Caco-2 (cell line): ENCODE results near the gene SHCBP1L. TPM values are rescaled to one million over a fixed set of nuclear protein-coding genes. Genes with fewer than 3 reads are reported as not detected.
A peak's percentile ranks its signal among the peaks of the same experiment; 100 is the strongest.

ENCODE experiments used
- BruUV-seq: library from RNA; stranded (reverse); fragments of 400-500 nt; replicated peaks from 2 replicates; lab custom pipeline; 2021; lab: Mats Ljungman, UMichigan
- CTCF ChIA-PET: fragments of 300-600 bp; sonication (Branson Sonifier 250); formaldehyde crosslinking; loops from one replicate; lab custom pipeline; 2022; ENCODE audit warnings: antibody characterized with exemption; lab: Charles Lee
- POLR2A ChIA-PET: fragments of 300-600 bp; sonication (Branson Sonifier 250); formaldehyde crosslinking; loops from one replicate; lab custom pipeline; 2022; ENCODE audit warnings: antibody characterized with exemption; lab: Charles Lee
- DNase-seq, 2 experiments: peaks; one replicate each; pipeline versions ENCODE4 v3.0.0 to v3.0.0-alpha.2; 2020 to 2022
- H3K27me3 ChIP-seq: replicated peaks from 2 replicates; pipeline ENCODE4 v1.6.0; 2011; ENCODE audit warnings: low read length; ENCODE audit not compliant: control insufficient read depth, insufficient read depth
- H3K36me3 ChIP-seq: 2 replicates; pipeline ENCODE4 v1.5.1; 2011; ENCODE audit warnings: low read length; ENCODE audit not compliant: control insufficient read depth, insufficient read depth
- H3K4me1 ChIP-seq: fragments of 250-450 bp; sonication (Bioruptor Pico); 2 replicates; pipeline ENCODE4 v1.5.1; 2020; ENCODE audit warnings: mild to moderate bottlenecking
- H3K4me3 ChIP-seq: 2 replicates; pipeline ENCODE4 v1.5.1; 2011; ENCODE audit warnings: low read depth, mild to moderate bottlenecking, control low read depth, low read length
- H3K9me3 ChIP-seq: fragments of 250-450 bp; sonication (Bioruptor Pico); 2 replicates; pipeline ENCODE4 v1.5.1; 2020; ENCODE audit warnings: mild to moderate bottlenecking, moderate library complexity
- H3K27ac Mint-ChIP-seq: one replicate; pipeline ENCODE4 v1.8.0; 2022; ENCODE audit warnings: mixed read lengths; ENCODE audit not compliant: unreplicated experiment
- H3K27me3 Mint-ChIP-seq: one replicate; pipeline ENCODE4 v1.8.0; 2022; ENCODE audit warnings: mixed read lengths; ENCODE audit not compliant: insufficient read depth, unreplicated experiment
- H3K36me3 Mint-ChIP-seq: one replicate; pipeline ENCODE4 v1.8.0; 2022; ENCODE audit warnings: mild to moderate bottlenecking, mixed read lengths; ENCODE audit not compliant: insufficient read depth, unreplicated experiment
- H3K4me1 Mint-ChIP-seq: one replicate; pipeline ENCODE4 v1.8.0; 2022; ENCODE audit warnings: low read depth, mixed read lengths; ENCODE audit not compliant: unreplicated experiment
- H3K4me3 Mint-ChIP-seq: one replicate; pipeline ENCODE4 v1.8.0; 2022; ENCODE audit warnings: mild to moderate bottlenecking, moderate library complexity, mixed read lengths; ENCODE audit not compliant: unreplicated experiment
- H3K9me3 Mint-ChIP-seq: one replicate; pipeline ENCODE4 v1.8.0; 2022; ENCODE audit warnings: mixed read lengths; ENCODE audit not compliant: unreplicated experiment
- intact Hi-C: fragments of 100-400 bp; cut with micrococcal nuclease; formaldehyde crosslinking; loops from one replicate; pipeline ENCODE4 v1.10.0; 2022; ENCODE audit not compliant: unreplicated experiment
- total RNA-seq: library from RNA; stranded (reverse); gene quantifications from 2 replicates; pipeline ENCODE4 v1.2.3, GENCODE V29; 2022
- TF ChIP-seq, protein P1 (sequence below), 2 experiments: fragments of 200-600 bp in 1 of 2; IDR thresholded peaks; 1 replicate in 1 of 2; 2 replicates in 1 of 2; pipeline versions ENCODE4 v1.5.1 to v1.8.0; 2011 to 2022; ENCODE audit warnings: antibody characterized with exemption in 1 of 2, control low read depth in 1 of 2, inconsistent platforms in 1 of 2, low read depth in 1 of 2, low read length in 1 of 2, mild to moderate bottlenecking in 1 of 2, moderate library complexity in 1 of 2; ENCODE audit not compliant: insufficient read depth in 1 of 2, severe bottlenecking in 1 of 2, unreplicated experiment in 1 of 2

The SHCBP1L gene
- total RNA-seq, 1 experiment from 2014 or later: not detected

DNA sequence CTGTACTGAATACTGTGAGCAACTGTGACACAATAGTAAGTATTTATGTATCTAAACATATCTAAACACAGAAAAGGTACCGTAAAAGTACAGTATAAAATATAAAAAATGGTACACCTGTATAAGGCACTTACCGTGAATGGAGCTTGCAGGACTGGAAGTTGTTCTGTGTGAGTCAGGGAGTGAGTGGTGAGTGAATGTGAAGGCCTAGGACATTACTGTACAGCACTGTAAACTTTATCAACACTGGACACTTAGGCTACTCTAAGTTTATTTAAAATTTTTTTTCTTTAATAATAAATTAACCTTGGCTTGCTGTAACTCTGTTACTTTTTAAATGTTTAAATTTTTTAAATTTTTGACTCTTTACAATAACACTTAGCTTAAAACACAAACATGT is 24.5 kb upstream of the SHCBP1L start:
- Mint-ChIP-seq H3K27ac (no peak overlapping the region), H3K4me3 (no peak overlapping the region), H3K36me3 (no peaks in the 10 kb centered on the region), H3K4me1 (peaks cover 28% of the 10 kb centered on the region), H3K9me3 (no peaks in the 10 kb centered on the region), H3K27me3 (no peaks in the 10 kb centered on the region)
- Histone ChIP-seq H3K4me1 (peaks cover 52% of the 10 kb centered on the region), H3K36me3 (no peaks in the 10 kb centered on the region), H3K4me3 (no peak overlapping the region), H3K9me3 (no peaks in the 10 kb centered on the region), H3K27me3 (no peaks in the 10 kb centered on the region)
- ChIA-PET POLR2A (no interaction called here), CTCF (no interaction called here)
- TF ChIP-seq, protein P1, sequence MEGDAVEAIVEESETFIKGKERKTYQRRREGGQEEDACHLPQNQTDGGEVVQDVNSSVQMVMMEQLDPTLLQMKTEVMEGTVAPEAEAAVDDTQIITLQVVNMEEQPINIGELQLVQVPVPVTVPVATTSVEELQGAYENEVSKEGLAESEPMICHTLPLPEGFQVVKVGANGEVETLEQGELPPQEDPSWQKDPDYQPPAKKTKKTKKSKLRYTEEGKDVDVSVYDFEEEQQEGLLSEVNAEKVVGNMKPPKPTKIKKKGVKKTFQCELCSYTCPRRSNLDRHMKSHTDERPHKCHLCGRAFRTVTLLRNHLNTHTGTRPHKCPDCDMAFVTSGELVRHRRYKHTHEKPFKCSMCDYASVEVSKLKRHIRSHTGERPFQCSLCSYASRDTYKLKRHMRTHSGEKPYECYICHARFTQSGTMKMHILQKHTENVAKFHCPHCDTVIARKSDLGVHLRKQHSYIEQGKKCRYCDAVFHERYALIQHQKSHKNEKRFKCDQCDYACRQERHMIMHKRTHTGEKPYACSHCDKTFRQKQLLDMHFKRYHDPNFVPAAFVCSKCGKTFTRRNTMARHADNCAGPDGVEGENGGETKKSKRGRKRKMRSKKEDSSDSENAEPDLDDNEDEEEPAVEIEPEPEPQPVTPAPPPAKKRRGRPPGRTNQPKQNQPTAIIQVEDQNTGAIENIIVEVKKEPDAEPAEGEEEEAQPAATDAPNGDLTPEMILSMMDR (IDR thresholded peaks at IDR 0.05; ENCODE audit: insufficient read depth in 1 of 2, low read depth in 1 of 2, low read length in 1 of 2, severe bottlenecking in 1 of 2, unreplicated experiment in 1 of 2): no peak
- no peak for DNase-seq
- BruUV-seq: no TSS peak
- intact Hi-C loops: no loop called here

DNA sequence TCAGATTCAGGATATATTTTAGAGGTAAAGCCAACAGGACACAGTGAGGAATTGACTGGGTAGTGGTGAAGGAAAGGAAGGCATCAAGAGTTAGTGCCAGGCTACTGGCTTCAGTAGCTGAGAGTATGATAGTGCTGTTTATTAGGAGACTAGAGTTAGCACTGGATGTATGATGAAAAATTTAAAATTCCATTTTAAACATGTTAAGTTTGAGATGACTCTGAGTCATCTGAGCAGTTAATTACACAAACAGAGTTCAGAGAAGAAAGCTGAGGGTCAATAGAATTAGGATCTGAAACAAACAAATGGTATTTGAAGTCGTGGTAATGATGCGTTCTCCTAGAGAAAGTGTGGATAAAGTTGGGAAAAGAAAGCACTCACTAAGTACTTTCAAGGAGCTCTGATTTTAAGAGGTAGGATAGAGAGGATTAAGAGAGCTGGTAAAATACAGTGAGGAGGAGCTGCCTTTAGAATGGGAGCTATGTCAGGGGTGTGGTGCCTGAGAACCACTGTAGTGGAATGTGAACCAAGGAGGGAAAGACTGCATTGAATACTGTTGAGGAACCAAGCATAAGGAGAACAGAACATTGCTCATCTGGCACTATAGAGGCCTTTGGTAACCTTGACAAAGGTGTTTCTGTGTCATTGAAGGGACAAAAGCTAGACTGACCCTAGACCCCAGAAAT is 21.7 kb upstream of the SHCBP1L start:
- Mint-ChIP-seq H3K27me3 (no peaks in the 10 kb centered on the region), H3K4me1 (peaks cover 29% of the 10 kb centered on the region), H3K4me3 (peak overlapping the region; percentile 4), H3K36me3 (no peaks in the 10 kb centered on the region), H3K27ac (peak overlapping the region; percentile 39), H3K9me3 (no peaks in the 10 kb centered on the region)
- Histone ChIP-seq H3K27me3 (no peaks in the 10 kb centered on the region), H3K36me3 (no peaks in the 10 kb centered on the region), H3K4me1 (peaks cover 80% of the 10 kb centered on the region), H3K9me3 (no peaks in the 10 kb centered on the region), H3K4me3 (no peak overlapping the region)
- intact Hi-C loops: no loop called here
- ChIA-PET CTCF (interaction anchor here (0.8 to 1.2 kb wide), 2 partner anchors 12 to 45 kb away, joined by 4 to 5 read pairs; no protein-coding TSS in a partner anchor), POLR2A (no interaction called here)
- TF ChIP-seq, protein P1 (IDR thresholded peaks at IDR 0.05; ENCODE audit: insufficient read depth in 1 of 2, low read depth in 1 of 2, low read length in 1 of 2, severe bottlenecking in 1 of 2, unreplicated experiment in 1 of 2): no peak
- no TSS peak for BruUV-seq
- peak in 1 of 2 experiments; percentile 36 for DNase-seq

- H3K9me3 Mint-ChIP-seq: no peaks in the 10 kb centered on the region
- H3K4me1 ChIP-seq: peaks cover 88% of the 10 kb centered on the region
- peaks cover 7% of the 10 kb centered on the region for H3K36me3 Mint-ChIP-seq
- no peaks in the 10 kb centered on the region for H3K9me3 ChIP-seq
- ChIA-PET POLR2A (interaction anchor here (0.6 kb wide), 1 partner anchor 763 kb away, joined by 5 read pairs; no protein-coding TSS in a partner anchor), CTCF (no interaction called here)
- intact Hi-C loops: no loop called here
- H3K27ac Mint-ChIP-seq: peak overlapping the region; percentile 17
- TF ChIP-seq, protein P1 (IDR thresholded peaks at IDR 0.05; ENCODE audit: insufficient read depth in 1 of 2, low read depth in 1 of 2, low read length in 1 of 2, severe bottlenecking in 1 of 2, unreplicated experiment in 1 of 2): no peak
- BruUV-seq: no TSS peak
- no peaks in the 10 kb centered on the region for H3K36me3 ChIP-seq
- H3K27me3 ChIP-seq: no peaks in the 10 kb centered on the region
- DNase-seq: no peak
- H3K27me3 Mint-ChIP-seq: no peaks in the 10 kb centered on the region
- peaks cover 39% of the 10 kb centered on the region for H3K4me1 Mint-ChIP-seq
- no peak overlapping the region for H3K4me3 ChIP-seq
- no peak overlapping the region for H3K4me3 Mint-ChIP-seq
Measured at GRCh38 chr1:182972829-182973228, 19.9 kb upstream of the SHCBP1L start.
